HG03565 (cell line): ENCODE data around the gene ULBP3.
A peak's percentile ranks its signal among the peaks of the same experiment; 100 is the strongest.

ENCODE experiments used
- ATAC-seq: cut with Tn5 transposase; IDR thresholded peaks from one replicate; pipeline ENCODE4 v1.9.1; 2021; ENCODE audit warnings: mild to moderate bottlenecking, moderate library complexity; ENCODE audit not compliant: unreplicated experiment

The ULBP3 gene

GRCh38 chr6:150068720-150069648 is at the start of gene ULBP3:
Gene ULBP3, minus strand, starts transcription at chr6:150069121. Its CDS starts 55 bp downstream, at chr6:150069066.
- peak; percentile 73 for ATAC-seq

- no peak for ATAC-seq
Observed at GRCh38 chr6:150118627-150119026, 49.7 kb upstream of the ULBP3 start.

GRCh38 chr6:150118203-150118602 is 49.3 kb upstream of the ULBP3 start:
- no peak for ATAC-seq

- ATAC-seq, result no peak
Observed at GRCh38 chr6:150116200-150116800, 47.4 kb upstream of the ULBP3 start.

- ATAC-seq, result no peak
Observed at GRCh38 chr6:150115769-150116168, 46.8 kb upstream of the ULBP3 start.

- no peak for ATAC-seq
Observed at GRCh38 chr6:150112233-150112632, 43.3 kb upstream of the ULBP3 start.

- no peak for ATAC-seq
Observed at GRCh38 chr6:150102750-150103270, 33.9 kb upstream of the ULBP3 start.

- ATAC-seq, result no peak
Observed at GRCh38 chr6:150100745-150101144, 31.8 kb upstream of the ULBP3 start.

- ATAC-seq, result no peak
Observed at GRCh38 chr6:150099953-150100352, 31.0 kb upstream of the ULBP3 start.

- no peak for ATAC-seq
Observed at GRCh38 chr6:150099546-150099945, 30.6 kb upstream of the ULBP3 start.

- ATAC-seq, result no peak
Observed at GRCh38 chr6:150098155-150098554, 29.2 kb upstream of the ULBP3 start.

GRCh38 chr6:150093397-150093796 is 24.5 kb upstream of the ULBP3 start:
- ATAC-seq, result no peak

GRCh38 chr6:150091476-150091875 is 22.6 kb upstream of the ULBP3 start:
- ATAC-seq, result no peak

GRCh38 chr6:150090328-150090727 is 21.4 kb upstream of the ULBP3 start:
- no peak for ATAC-seq

- ATAC-seq, result no peak
Observed at GRCh38 chr6:150088481-150089154, 19.7 kb upstream of the ULBP3 start.

- ATAC-seq, result no peak
Observed at GRCh38 chr6:150087336-150087735, 18.4 kb upstream of the ULBP3 start.

- no peak for ATAC-seq
Observed at GRCh38 chr6:150086026-150086425, 17.1 kb upstream of the ULBP3 start.

- ATAC-seq, result no peak
Observed at GRCh38 chr6:150084426-150084825, 15.5 kb upstream of the ULBP3 start.

- ATAC-seq, result no peak
Observed at GRCh38 chr6:150083839-150084238, 14.9 kb upstream of the ULBP3 start.

GRCh38 chr6:150081702-150082101 is 12.8 kb upstream of the ULBP3 start:
- no peak for ATAC-seq

GRCh38 chr6:150079604-150080003 is 10.7 kb upstream of the ULBP3 start:
- ATAC-seq, result no peak
